K562 (cell line): ENCODE data around the gene ZKSCAN8.

Experiments used
- CHD4 ChIP-seq: fragments of 200-600 bp; sonication (generic); IDR thresholded peaks from 3 replicates; pipeline ENCODE4 v1.6.1; 2012; ENCODE audit warnings: low read depth, mild to moderate bottlenecking, mixed read lengths, low read length, inconsistent platforms; ENCODE audit not compliant: insufficient read depth, insufficient replicate concordance, poor library complexity, severe bottlenecking
- ETV5 ChIP-seq: sonication (generic); formaldehyde crosslinking; IDR thresholded peaks from 2 replicates; pipeline ENCODE4 v1.4.0; 2020; ENCODE audit warnings: low read depth, mild to moderate bottlenecking, missing genetic modification reagents
- KLF10 ChIP-seq: fragments of 250-450 bp; sonication (Bioruptor Pico); IDR thresholded peaks from 2 replicates; pipeline ENCODE4 v1.6.1; 2021; ENCODE audit warnings: matching md5 sums
- NFIX ChIP-seq: fragments of 250-450 bp; sonication (Bioruptor Pico); IDR thresholded peaks from 2 replicates; pipeline ENCODE4 v1.4.0; 2020; ENCODE audit warnings: low read depth, mild to moderate bottlenecking, moderate library complexity
- TRIM24 ChIP-seq, 2 experiments: fragments of 450-650 bp; IDR thresholded peaks; 2 replicates each; pipeline ENCODE4 v1.6.1; 2016
- TSC22D4 ChIP-seq: fragments of 450-650 bp; IDR thresholded peaks from 2 replicates; pipeline ENCODE4 v1.6.1; 2016; ENCODE audit warnings: missing genetic modification characterization, missing biosample characterization, control low read depth
- TF ChIP-seq, protein P1 (sequence below): fragments of 250-450 bp; sonication (Bioruptor Pico); IDR thresholded peaks from 2 replicates; pipeline ENCODE4 v1.4.0; 2020; ENCODE audit warnings: mild to moderate bottlenecking
- TF ChIP-seq, protein P2 (sequence below): sonication (generic); formaldehyde crosslinking; IDR thresholded peaks from 2 replicates; pipeline ENCODE4 v1.8.0; 2022; ENCODE audit warnings: missing genetic modification reagents, mild to moderate bottlenecking, borderline replicate concordance
- TF ChIP-seq, protein P3 (sequence below): fragments of 450-650 bp; formaldehyde crosslinking; IDR thresholded peaks from 2 replicates; pipeline ENCODE4 v1.4.0; 2022; ENCODE audit warnings: mild to moderate bottlenecking, moderate library complexity
- TF ChIP-seq, protein P4 (sequence below), 3 experiments: IDR thresholded peaks in 2 of 3; conservative IDR thresholded peaks in 1 of 3; 2 replicates each; pipeline ENCODE4 v1.5.1; 2011 to 2012; ENCODE audit warnings: low read length in 3 of 3, mild to moderate bottlenecking in 3 of 3, control low read depth in 2 of 3, improper control_type of control experiment in 1 of 3, inconsistent platforms in 1 of 3, low read depth in 1 of 3, mixed read lengths in 1 of 3, moderate library complexity in 1 of 3; ENCODE audit not compliant: insufficient read depth in 2 of 3
- TF ChIP-seq, protein P5 (sequence below): sonication (generic); formaldehyde crosslinking; IDR thresholded peaks from 2 replicates; pipeline ENCODE4 v1.8.1; 2023; ENCODE audit warnings: mild to moderate bottlenecking, missing genetic modification reagents
- TF ChIP-seq, protein P6 (sequence below): fragments of 450-650 bp; formaldehyde crosslinking; IDR thresholded peaks from 2 replicates; pipeline ENCODE4 v1.4.0; 2020; ENCODE audit warnings: mild to moderate bottlenecking, moderate library complexity
- TF ChIP-seq, protein P7 (sequence below): sonication (generic); formaldehyde crosslinking; IDR thresholded peaks from 2 replicates; pipeline ENCODE4 v1.8.1; 2023; ENCODE audit warnings: mild to moderate bottlenecking, missing genetic modification reagents, moderate library complexity
- TF ChIP-seq, protein P8 (sequence below): sonication (generic); formaldehyde crosslinking; IDR thresholded peaks from 2 replicates; pipeline ENCODE4 v1.8.1; 2022; ENCODE audit warnings: missing genetic modification reagents

DNA sequence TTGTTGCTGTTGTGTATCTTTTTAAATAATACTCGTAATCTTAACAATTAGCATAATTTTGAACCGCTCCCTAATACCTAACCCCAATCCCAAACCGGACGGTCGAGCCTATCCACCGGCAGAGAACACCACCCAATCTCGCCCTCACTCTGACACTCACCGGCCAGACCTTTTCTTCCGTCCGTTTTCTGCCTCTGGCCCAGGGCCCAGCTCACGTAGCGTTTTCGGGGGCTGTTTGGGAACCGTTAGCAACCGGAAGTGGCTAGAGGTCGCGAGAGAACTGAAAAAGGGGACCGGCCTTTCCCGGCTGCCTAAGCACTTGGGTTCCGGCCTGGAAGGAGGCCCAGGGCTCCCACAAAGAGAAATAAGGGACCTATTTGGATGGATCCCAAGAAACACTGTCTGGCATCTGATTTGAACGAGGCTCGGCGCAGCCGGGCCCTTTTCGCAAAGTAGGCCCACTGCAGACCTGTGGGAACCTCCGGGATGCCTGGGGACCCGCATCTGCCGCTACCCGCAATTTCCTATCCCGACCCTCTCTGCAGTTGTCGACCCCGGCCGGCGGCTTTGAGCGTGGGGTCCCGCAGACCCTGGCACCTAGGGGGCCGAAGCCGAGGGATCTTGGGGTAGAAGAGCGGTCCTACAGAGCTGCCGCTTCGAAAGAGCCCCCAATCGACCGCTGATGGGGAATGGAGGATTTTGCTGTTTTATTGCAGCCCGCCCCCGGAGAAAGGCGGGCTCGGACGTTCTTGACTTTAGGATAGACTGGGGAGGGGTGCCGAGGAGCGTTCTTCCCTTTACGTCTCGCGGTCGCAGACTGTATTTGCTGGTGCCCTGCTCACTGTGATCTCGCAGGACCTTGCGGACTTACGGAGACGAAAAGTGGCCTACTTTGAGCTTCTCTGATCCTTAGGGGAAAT, 4.8 kb upstream of the ZKSCAN8 start:
- peak; percentile 27 for TF ChIP-seq CHD4
- TF ChIP-seq, protein P1, sequence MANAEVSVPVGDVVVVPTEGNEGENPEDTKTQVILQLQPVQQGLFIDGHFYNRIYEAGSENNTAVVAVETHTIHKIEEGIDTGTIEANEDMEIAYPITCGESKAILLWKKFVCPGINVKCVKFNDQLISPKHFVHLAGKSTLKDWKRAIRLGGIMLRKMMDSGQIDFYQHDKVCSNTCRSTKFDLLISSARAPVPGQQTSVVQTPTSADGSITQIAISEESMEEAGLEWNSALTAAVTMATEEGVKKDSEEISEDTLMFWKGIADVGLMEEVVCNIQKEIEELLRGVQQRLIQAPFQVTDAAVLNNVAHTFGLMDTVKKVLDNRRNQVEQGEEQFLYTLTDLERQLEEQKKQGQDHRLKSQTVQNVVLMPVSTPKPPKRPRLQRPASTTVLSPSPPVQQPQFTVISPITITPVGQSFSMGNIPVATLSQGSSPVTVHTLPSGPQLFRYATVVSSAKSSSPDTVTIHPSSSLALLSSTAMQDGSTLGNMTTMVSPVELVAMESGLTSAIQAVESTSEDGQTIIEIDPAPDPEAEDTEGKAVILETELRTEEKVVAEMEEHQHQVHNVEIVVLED (CRISPR knock-in tag) = peak; percentile 56; the same call in 1 of the 2 replicates
- TF ChIP-seq, protein P2, sequence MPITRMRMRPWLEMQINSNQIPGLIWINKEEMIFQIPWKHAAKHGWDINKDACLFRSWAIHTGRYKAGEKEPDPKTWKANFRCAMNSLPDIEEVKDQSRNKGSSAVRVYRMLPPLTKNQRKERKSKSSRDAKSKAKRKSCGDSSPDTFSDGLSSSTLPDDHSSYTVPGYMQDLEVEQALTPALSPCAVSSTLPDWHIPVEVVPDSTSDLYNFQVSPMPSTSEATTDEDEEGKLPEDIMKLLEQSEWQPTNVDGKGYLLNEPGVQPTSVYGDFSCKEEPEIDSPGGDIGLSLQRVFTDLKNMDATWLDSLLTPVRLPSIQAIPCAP = no peak
- TF ChIP-seq, protein P3, sequence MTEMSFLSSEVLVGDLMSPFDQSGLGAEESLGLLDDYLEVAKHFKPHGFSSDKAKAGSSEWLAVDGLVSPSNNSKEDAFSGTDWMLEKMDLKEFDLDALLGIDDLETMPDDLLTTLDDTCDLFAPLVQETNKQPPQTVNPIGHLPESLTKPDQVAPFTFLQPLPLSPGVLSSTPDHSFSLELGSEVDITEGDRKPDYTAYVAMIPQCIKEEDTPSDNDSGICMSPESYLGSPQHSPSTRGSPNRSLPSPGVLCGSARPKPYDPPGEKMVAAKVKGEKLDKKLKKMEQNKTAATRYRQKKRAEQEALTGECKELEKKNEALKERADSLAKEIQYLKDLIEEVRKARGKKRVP = peak; percentile 8; the same call in 1 of the 2 replicates
- TF ChIP-seq, protein P4, sequence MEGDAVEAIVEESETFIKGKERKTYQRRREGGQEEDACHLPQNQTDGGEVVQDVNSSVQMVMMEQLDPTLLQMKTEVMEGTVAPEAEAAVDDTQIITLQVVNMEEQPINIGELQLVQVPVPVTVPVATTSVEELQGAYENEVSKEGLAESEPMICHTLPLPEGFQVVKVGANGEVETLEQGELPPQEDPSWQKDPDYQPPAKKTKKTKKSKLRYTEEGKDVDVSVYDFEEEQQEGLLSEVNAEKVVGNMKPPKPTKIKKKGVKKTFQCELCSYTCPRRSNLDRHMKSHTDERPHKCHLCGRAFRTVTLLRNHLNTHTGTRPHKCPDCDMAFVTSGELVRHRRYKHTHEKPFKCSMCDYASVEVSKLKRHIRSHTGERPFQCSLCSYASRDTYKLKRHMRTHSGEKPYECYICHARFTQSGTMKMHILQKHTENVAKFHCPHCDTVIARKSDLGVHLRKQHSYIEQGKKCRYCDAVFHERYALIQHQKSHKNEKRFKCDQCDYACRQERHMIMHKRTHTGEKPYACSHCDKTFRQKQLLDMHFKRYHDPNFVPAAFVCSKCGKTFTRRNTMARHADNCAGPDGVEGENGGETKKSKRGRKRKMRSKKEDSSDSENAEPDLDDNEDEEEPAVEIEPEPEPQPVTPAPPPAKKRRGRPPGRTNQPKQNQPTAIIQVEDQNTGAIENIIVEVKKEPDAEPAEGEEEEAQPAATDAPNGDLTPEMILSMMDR (IDR thresholded peaks at IDR 0.05 in 2 of 3, conservative IDR thresholded peaks at IDR 0.05 in 1 of 3; ENCODE audit: insufficient read depth in 2 of 3, low read depth in 1 of 3, low read length in 3 of 3) = no peak
- no peak for TF ChIP-seq KLF10
- TF ChIP-seq, protein P5, sequence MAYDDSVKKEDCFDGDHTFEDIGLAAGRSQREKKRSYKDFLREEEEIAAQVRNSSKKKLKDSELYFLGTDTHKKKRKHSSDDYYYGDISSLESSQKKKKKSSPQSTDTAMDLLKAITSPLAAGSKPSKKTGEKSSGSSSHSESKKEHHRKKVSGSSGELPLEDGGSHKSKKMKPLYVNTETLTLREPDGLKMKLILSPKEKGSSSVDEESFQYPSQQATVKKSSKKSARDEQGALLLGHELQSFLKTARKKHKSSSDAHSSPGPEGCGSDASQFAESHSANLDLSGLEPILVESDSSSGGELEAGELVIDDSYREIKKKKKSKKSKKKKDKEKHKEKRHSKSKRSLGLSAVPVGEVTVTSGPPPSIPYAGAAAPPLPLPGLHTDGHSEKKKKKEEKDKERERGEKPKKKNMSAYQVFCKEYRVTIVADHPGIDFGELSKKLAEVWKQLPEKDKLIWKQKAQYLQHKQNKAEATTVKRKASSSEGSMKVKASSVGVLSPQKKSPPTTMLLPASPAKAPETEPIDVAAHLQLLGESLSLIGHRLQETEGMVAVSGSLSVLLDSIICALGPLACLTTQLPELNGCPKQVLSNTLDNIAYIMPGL (CRISPR knock-in tag) = peak; percentile 90; the same call in 1 of the 2 replicates
- TF ChIP-seq, protein P6, sequence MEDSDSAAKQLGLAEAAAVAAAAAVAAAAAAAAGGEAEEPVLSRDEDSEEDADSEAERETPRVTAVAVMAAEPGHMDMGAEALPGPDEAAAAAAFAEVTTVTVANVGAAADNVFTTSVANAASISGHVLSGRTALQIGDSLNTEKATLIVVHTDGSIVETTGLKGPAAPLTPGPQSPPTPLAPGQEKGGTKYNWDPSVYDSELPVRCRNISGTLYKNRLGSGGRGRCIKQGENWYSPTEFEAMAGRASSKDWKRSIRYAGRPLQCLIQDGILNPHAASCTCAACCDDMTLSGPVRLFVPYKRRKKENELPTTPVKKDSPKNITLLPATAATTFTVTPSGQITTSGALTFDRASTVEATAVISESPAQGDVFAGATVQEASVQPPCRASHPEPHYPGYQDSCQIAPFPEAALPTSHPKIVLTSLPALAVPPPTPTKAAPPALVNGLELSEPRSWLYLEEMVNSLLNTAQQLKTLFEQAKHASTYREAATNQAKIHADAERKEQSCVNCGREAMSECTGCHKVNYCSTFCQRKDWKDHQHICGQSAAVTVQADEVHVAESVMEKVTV = peak; percentile 33; the same call in 1 of the 2 replicates
- TF ChIP-seq, protein P7, sequence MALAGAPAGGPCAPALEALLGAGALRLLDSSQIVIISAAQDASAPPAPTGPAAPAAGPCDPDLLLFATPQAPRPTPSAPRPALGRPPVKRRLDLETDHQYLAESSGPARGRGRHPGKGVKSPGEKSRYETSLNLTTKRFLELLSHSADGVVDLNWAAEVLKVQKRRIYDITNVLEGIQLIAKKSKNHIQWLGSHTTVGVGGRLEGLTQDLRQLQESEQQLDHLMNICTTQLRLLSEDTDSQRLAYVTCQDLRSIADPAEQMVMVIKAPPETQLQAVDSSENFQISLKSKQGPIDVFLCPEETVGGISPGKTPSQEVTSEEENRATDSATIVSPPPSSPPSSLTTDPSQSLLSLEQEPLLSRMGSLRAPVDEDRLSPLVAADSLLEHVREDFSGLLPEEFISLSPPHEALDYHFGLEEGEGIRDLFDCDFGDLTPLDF (CRISPR knock-in tag) = peak; percentile 84; the same call in 1 of the 2 replicates
- peak; percentile 83 for TF ChIP-seq NFIX
- TF ChIP-seq ETV5 (CRISPR knock-in tag) = peak; percentile 76; the same call in 1 of the 2 replicates
- TF ChIP-seq TSC22D4 = no peak
- TF ChIP-seq TRIM24 (IDR thresholded peaks at IDR 0.05) = peak in 1 of 2 experiments; percentile 98; a peak in 3 of 4 replicates
- TF ChIP-seq, protein P8, sequence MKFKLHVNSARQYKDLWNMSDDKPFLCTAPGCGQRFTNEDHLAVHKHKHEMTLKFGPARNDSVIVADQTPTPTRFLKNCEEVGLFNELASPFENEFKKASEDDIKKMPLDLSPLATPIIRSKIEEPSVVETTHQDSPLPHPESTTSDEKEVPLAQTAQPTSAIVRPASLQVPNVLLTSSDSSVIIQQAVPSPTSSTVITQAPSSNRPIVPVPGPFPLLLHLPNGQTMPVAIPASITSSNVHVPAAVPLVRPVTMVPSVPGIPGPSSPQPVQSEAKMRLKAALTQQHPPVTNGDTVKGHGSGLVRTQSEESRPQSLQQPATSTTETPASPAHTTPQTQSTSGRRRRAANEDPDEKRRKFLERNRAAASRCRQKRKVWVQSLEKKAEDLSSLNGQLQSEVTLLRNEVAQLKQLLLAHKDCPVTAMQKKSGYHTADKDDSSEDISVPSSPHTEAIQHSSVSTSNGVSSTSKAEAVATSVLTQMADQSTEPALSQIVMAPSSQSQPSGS = no peak
